TTC549 (cell line): ENCODE measurements around the gene ZNF536.

Experiments used
- FAIRE-seq: peaks from 2 replicates; lab custom pipeline; 2012; peaks lifted over from hg19 to GRCh38; lab: Jason Lieb, UNC

The ZNF536 gene

GRCh38 chr19:30536975-30537374 lies 164.8 kb downstream of the ZNF536 start:
- no peak for FAIRE-seq

GRCh38 chr19:30539315-30539714 lies 167.1 kb downstream of the ZNF536 start:
- no peak for FAIRE-seq

GRCh38 chr19:30539981-30540380 lies 167.8 kb downstream of the ZNF536 start:
- FAIRE-seq = no peak

GRCh38 chr19:30540761-30541160 lies 168.6 kb downstream of the ZNF536 start:
- no peak for FAIRE-seq

- no peak for FAIRE-seq
These were observed 169.4 kb downstream of the ZNF536 start for GRCh38 chr19:30541575-30541974.

GRCh38 chr19:30543243-30543945 lies 171.2 kb downstream of the ZNF536 start:
- no peak for FAIRE-seq

GRCh38 chr19:30545752-30546151 lies 173.6 kb downstream of the ZNF536 start:
- no peak for FAIRE-seq

- no peak for FAIRE-seq
These were observed 174.1 kb downstream of the ZNF536 start for GRCh38 chr19:30546332-30546731.

GRCh38 chr19:30547246-30547645 lies 175.1 kb downstream of the ZNF536 start:
- no peak for FAIRE-seq

GRCh38 chr19:30549151-30549550 lies 177.0 kb downstream of the ZNF536 start:
- FAIRE-seq = no peak

- FAIRE-seq = no peak
These were observed 179.1 kb downstream of the ZNF536 start for GRCh38 chr19:30551271-30551670.

GRCh38 chr19:30552593-30552992 lies 180.4 kb downstream of the ZNF536 start:
- no peak for FAIRE-seq

- no peak for FAIRE-seq
These were observed 183.0 kb downstream of the ZNF536 start for GRCh38 chr19:30555075-30555790.

- FAIRE-seq = no peak
These were observed 183.6 kb downstream of the ZNF536 start for GRCh38 chr19:30555791-30556110.

- FAIRE-seq = no peak
These were observed 184.1 kb downstream of the ZNF536 start for GRCh38 chr19:30556230-30556711.

- no peak for FAIRE-seq
These were observed 185.0 kb downstream of the ZNF536 start for GRCh38 chr19:30557212-30557611.

- FAIRE-seq = no peak
These were observed 185.9 kb downstream of the ZNF536 start for GRCh38 chr19:30557927-30558557.

GRCh38 chr19:30558793-30559192 lies 186.6 kb downstream of the ZNF536 start:
- no peak for FAIRE-seq

GRCh38 chr19:30559446-30559845 lies 187.3 kb downstream of the ZNF536 start:
- FAIRE-seq = no peak

GRCh38 chr19:30562981-30563380 lies 190.8 kb downstream of the ZNF536 start:
- FAIRE-seq = no peak

- FAIRE-seq = no peak
These were observed 191.5 kb downstream of the ZNF536 start for GRCh38 chr19:30563691-30564090.

GRCh38 chr19:30564551-30565011 lies 192.4 kb downstream of the ZNF536 start:
- FAIRE-seq = no peak

- no peak for FAIRE-seq
These were observed 193.5 kb downstream of the ZNF536 start for GRCh38 chr19:30565636-30566035.
